GM18505 (cell line): Measurements from ENCODE around the gene ITPR2.

Experiments
- ATAC-seq: cut with Tn5 transposase; IDR thresholded peaks from one replicate; pipeline ENCODE4 v1.9.1; 2021; ENCODE audit not compliant: unreplicated experiment
- POLR2A ChIP-seq: IDR thresholded peaks from 4 replicates; pipeline ENCODE4 v1.6.1; 2011; ENCODE audit warnings: borderline replicate concordance; ENCODE audit not compliant: insufficient read depth, insufficient read length; ENCODE audit errors: extremely low read depth

Gene ITPR2

DNA sequence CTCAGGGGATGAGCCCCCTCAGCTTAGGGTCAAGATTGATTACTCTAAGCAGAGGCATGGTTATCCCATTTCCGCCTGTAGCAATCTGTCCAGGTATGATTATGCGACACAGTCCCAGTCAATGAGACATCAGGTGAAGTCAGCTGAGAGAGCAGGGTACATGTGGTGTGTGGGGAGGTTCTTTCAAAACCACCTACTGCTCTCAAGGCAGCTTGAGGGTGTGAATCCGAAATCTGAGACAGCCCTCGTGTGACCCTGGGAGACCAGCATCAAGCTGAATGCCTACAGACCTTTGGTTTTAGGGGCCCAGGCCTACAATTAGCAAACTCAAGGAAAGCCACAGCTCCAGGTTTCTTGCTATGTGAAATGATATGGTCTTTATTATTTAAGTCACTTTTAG lies 275.7 kb downstream of the ITPR2 start:
- no peak for ATAC-seq
- no peak for TF ChIP-seq POLR2A

DNA sequence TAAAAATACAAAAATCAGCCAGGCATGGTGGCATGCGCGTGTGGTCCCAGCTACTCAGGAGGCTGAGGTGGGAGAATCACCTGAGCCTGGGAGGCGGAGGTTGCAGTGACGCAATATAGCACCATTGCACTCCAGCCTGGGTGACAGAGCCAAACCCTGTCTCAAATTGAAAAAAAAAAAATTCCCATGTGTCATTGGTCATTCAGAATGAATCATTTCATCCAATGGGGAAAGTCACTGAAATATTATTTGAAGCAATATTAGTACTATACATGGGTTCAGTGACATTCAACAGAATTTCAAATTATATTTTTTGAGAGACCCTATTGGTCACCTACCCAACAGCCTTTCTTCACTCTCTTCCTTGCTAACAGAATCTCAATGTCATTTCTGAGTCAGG lies 276.1 kb downstream of the ITPR2 start:
- ATAC-seq, result no peak
- no peak for TF ChIP-seq POLR2A

DNA sequence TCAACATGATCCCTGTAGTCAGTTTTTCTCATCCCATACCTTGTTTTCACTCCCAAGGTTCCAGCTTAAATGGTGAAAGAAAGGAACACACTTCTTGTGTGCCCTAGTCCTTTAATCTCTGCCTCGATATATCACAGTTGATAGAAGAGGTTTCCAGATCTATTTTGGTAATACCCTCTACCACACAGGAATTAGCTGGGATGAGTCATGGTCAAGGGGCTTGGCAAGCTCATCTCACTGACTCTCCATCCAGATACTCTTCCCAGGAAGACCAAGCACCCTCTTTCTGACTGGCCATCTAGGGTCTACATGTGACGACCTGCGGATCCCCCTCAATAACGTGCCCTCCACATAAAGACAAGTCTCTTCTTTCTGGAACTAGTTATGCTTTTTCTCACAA lies 277.9 kb downstream of the ITPR2 start:
- TF ChIP-seq POLR2A, result no peak
- ATAC-seq, result no peak

DNA sequence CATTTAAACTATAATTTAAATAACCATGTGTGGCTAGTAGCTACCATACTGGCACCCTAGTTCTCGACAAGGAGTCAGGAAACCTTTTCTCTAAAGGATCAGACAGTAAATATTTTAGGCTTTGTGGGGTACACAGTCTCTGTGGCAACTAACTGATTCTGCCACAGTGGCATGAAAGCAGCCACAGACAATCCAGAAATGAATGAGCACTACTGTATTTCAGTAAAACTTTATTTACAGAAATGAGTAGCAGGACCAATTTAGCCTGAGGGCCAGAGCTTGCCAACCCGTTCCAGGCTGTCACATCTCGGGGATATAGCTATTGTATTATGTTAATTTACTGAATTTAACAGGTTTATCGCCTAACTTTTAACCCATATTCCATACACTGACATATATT lies 278.7 kb downstream of the ITPR2 start:
- no peak for ATAC-seq
- no peak for TF ChIP-seq POLR2A

DNA sequence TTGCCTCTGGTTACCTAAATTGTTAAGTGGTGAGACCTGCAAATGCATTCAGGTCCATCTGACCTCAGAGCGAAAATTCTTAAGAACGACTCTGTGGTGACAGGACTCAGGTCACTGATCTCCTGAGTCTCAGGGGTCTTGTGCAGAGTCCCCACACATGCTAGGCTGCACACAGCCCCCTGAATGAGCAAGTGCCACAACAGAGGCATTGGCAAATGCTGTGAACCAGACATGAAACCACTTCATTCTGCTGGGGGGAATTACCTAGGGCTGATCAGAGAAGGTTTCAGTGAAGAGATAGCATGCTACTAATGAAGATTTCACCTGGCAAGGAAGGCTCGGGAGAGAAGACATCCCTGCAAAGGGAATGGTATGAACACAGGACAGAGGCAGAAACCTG lies 281.6 kb downstream of the ITPR2 start:
- no peak for TF ChIP-seq POLR2A
- ATAC-seq, result no peak

DNA sequence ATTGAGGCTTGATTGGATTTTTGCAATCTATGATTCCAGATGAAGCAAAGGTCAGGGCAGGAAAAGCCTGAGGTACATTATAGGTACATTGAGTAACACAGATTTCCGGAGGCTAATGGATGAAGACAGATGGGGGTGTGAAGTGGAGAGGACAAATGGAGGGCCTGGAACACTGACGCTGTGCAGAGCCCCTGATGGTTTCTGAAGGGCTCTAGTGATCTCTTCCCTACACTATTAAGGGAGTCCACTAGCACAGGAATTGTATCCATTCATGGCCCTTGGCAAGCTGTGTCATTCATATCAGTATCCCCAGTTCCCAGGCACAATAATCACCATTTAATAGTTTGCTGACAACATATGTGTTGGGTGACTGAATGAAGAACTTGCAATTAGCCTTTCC lies 284.8 kb downstream of the ITPR2 start:
- ATAC-seq, result no peak
- TF ChIP-seq POLR2A, result no peak

DNA sequence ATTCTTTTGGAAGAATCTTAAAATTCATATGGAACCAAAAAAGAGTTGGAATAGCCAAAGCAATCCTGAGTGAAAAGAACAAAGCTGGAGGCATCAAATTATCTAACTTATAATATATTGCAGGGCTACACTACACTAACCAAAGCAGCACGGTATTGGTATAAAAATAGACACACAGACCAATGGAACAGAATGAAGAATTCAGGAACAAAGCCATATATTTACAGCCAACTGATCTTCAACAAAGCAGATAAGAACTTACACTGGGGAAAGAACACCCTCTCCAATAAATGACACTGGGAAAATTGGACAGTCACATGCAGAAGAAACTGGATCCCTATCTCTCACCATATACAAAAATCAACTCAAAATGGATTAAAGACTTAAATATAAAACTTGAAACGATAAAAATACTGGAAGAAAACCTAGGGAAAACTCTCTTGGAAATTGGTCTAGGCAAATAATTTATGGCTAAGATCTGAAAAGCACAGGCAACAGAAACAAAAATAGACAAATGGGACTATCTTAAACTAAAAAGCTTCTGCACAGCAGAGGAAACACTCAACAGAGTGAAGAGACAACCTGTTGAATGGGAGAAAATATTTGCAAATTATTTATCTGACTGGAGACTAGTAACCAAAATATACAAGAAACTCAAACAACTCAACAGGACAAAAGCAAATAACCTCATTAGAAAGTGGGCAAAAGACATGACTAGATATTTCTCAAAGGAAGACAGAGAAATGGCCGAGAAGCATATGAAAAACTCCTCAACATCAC lies 286.3 kb downstream of the ITPR2 start:
- no peak for TF ChIP-seq POLR2A
- ATAC-seq, result no peak

DNA sequence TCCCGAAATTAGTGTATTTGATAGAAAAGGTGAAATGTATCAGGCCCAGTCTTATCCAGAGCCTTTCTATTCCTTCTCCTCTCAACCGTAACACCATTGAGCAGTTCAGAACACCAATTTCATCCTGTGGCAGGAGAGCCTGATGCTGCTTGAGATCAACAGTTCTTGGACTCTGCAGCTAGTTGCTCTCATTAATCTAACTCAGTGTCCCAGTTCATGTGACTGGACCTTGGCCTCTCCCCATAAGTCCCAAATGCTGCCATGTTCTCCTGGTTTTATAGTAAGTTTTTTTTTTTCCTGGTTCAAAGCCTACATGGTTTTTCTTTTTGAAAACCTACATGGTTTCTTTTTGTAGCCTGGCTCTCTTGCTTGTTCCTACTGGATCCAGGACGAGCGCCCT lies 293.9 kb downstream of the ITPR2 start:
- TF ChIP-seq POLR2A, result no peak
- no peak for ATAC-seq

DNA sequence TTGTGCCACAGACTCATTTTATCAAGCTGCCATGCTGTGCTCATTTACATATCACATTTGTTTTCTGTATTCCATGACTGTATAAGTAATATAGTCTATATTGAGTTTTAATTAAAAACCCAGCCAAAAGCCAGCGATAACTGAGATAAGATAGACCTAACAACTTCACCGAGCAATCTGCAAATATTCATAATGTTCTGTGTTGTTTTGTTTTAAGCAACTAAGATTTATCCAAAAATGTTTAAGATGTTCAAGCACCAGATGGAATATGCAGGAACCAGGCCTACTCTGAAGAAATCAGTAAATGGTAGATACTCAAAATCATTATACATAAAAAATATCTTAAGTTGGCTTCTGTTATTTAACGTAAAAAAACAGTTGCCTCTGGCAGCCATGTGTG lies 295.3 kb downstream of the ITPR2 start:
- no peak for ATAC-seq
- TF ChIP-seq POLR2A, result no peak

DNA sequence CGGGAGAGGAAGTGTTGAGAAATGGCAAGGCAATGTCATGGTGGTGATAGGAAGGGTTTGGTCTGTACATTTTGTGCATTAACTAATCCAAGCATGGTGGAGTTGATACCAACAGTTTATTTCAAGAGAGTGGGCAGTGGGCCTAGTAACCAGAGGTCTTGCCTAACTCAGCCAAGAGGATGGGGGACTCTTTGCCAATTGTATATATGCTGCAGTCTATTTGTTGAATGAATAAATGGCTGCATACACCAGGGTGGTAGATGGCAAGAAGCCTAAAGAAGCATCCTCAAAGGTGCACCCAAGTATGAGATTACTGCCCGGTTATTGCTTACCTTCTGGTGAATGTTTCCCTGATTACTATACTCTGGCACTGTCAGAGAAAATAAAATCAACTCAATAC lies 295.9 kb downstream of the ITPR2 start:
- TF ChIP-seq POLR2A, result no peak
- no peak for ATAC-seq

DNA sequence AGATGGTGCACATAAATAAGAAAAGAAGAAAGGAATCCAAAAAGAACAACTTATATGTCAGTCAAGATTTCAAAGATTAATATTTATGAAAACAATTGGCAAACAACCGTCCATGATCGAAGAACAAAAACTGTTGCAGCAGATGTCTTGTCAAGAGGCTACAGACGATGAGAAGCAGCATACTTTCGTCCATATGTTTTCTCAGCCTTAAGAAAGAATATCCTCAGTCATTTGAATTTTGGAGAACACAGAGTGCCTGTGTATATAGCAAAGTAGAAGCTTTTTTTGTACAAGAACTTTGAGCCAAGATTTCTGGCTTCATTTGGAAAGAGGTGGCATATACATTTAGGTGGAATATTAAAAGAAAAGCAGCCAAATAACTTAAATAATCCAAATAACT lies 297.2 kb downstream of the ITPR2 start:
- no peak for TF ChIP-seq POLR2A
- no peak for ATAC-seq

DNA sequence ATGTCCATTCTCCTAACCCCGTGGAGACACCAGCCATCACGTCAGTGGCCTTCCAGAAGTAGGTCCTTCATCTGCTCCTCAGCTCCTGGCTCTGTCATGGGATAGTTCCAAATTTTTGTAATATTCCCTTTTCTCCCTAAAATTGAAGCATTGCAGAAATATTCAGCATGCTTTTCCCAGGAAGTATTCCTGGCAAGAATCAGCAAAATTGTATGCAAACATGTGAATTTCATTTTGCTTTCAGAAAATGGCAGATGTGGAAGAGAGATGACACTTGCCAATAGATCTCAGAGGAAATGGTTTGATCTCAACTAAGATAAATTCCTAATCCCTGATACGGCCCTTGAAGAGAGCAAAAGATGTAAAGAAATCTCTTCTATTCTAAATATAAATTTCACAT lies 298.9 kb downstream of the ITPR2 start:
- TF ChIP-seq POLR2A, result no peak
- ATAC-seq, result no peak

DNA sequence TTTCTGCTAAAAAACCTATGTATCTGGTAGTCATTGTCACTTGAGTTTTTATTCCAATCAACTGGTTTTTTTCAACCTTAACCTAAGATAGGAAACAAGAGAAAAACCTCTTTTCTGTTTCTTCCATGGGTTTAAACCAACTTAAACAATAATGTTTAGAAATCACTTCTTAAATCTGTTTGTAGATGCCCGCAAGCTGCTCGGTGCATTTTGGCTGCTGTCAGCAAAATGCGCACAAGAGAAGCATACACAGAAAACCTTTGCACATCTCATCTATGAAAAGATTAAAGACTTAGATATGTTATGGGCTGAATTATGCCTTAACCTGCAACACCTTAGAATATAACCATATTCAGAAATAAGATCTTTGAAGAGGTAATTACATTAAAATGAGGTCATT lies 299.8 kb downstream of the ITPR2 start:
- ATAC-seq, result no peak
- no peak for TF ChIP-seq POLR2A

DNA sequence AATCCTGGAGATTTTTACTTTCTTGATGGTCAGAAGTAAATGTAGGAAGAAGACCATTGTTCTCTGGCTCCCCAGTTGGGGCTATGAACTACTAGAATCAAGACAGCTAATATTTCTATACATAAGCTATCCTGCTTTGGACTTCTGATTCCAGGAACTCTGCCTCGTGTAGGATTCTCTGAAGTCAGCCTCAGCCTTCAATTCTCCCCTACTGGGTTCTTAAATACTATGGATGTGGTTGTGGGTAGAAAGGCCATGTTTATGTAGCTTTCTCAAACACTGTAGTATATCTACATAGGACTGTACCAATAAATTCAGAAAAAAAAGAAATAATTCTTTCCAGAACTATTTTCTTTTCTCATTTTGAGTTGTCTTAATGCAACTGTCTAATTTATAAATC lies 302.5 kb downstream of the ITPR2 start:
- TF ChIP-seq POLR2A, result no peak
- no peak for ATAC-seq

DNA sequence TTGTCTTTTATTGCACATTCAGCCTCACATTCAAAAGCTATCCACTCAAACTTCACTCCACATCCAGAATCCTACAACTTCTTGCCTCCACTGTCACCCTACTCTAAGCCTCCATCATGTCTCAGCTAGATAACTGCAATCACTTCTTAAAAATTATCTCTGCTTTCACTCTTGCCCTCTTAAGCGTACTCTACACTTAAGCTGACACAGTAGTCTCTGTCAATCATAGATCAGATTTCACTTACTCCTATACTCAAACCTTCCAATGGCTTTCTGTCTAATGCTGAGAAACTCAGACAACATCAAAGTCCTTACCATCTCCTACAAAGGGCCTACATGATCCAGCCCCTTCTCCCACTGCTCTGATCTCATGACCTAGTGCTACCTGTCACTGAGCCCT lies 304.1 kb downstream of the ITPR2 start:
- ATAC-seq, result no peak

DNA sequence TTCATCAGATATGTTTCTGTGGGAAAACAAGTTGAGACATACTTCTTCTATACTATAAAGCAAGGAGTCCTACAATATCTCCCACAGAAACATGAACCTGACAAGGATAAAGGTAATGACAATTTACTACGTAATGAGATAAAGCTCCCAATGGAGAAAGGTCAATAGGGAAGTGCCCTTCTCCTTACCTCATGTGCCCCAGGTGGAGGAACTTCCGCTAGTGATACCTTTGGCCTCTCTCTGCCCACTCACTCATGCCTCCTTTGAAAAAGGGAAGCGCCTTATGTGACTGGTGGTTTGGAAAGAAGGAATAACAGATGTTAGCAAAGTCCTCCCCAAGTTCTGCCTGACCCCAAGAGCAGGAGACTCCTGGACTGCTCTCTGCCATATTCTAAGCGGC lies 305.3 kb downstream of the ITPR2 start:
- no peak for TF ChIP-seq POLR2A
- ATAC-seq, result no peak

More for the DNA sequence above, 304.1 kb downstream of the ITPR2 start:
- TF ChIP-seq POLR2A, result no peak

DNA sequence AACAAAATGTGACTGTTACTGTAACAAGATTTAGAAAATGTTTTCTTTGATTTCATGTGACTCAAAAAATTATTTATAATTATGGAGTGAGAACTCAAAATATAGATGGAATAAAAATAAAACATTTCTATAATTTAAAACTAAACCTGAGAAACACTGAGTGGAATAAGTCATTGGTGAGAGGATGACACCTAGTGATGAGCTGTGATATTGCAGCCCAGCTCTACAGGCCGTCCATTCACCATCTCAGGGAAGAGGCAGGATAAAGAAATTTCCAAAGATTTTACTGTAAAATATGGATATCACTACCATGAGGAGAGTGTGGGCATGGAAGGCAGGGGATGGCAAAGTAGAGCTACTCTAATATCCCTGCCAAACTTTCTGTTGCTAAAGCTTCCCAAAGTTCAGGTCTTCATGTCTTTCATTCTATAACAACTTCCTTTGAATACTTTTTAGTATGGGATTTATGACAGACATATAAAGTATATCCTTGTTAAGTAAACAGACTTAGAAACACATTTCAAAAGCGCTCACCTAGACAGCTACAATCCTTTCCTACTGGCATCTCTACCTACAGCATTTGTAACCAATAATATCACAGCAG lies 308.0 kb downstream of the ITPR2 start:
- ATAC-seq, result no peak
- TF ChIP-seq POLR2A, result no peak
